HepG2 (cell line): ENCODE data around the gene TDRD10. TPM values are rescaled to one million over a fixed set of nuclear protein-coding genes. Genes with fewer than 3 reads are reported as not detected.
A peak's percentile ranks its signal among the peaks of the same experiment; 100 is the strongest.

Experiments
- DZIP1 ChIP-seq: sonication (generic); formaldehyde crosslinking; IDR thresholded peaks from 2 replicates; pipeline ENCODE4 v1.5.0; 2020; ENCODE audit warnings: mild to moderate bottlenecking, missing genetic modification reagents
- FOSL2 ChIP-seq: sonication (generic); formaldehyde crosslinking; IDR thresholded peaks from 2 replicates; pipeline ENCODE4 v1.4.0; 2020; ENCODE audit warnings: missing genetic modification reagents
- GPN1 ChIP-seq: sonication (generic); formaldehyde crosslinking; IDR thresholded peaks from 2 replicates; pipeline ENCODE4 v1.5.1; 2020; ENCODE audit warnings: missing genetic modification reagents, borderline replicate concordance
- HNF4G ChIP-seq, 2 experiments: sonication (generic) in 1 of 2; formaldehyde crosslinking in 1 of 2; IDR thresholded peaks; 2 replicates each; pipeline versions ENCODE4 v1.4.0 to v1.6.1; 2011 to 2020; ENCODE audit warnings: borderline replicate concordance in 2 of 2, low read depth in 2 of 2, mild to moderate bottlenecking in 2 of 2, low read length in 1 of 2, missing genetic modification reagents in 1 of 2, moderate library complexity in 1 of 2
- IRF2 ChIP-seq: IDR thresholded peaks from 2 replicates; pipeline ENCODE4 v1.6.1; 2018; ENCODE audit warnings: missing genetic modification reagents, missing compliant biosample characterization
- MTA3 ChIP-seq: sonication (generic); formaldehyde crosslinking; IDR thresholded peaks from 2 replicates; pipeline ENCODE4 v1.4.0; 2020; ENCODE audit warnings: missing genetic modification reagents
- MYC ChIP-seq: sonication (generic); formaldehyde crosslinking; IDR thresholded peaks from 2 replicates; pipeline ENCODE4 v1.9.0; 2021; ENCODE audit warnings: missing genetic modification reagents, borderline replicate concordance
- PPARG ChIP-seq: conservative IDR thresholded peaks from 2 replicates; pipeline ENCODE4 v1.6.1; 2016; ENCODE audit warnings: missing biosample characterization, missing genetic modification reagents
- PRDM4 ChIP-seq: sonication (generic); formaldehyde crosslinking; IDR thresholded peaks from 2 replicates; pipeline ENCODE4 v1.9.0; 2021; ENCODE audit warnings: missing genetic modification reagents, borderline replicate concordance
- SATB2 ChIP-seq: sonication (generic); formaldehyde crosslinking; IDR thresholded peaks from 2 replicates; pipeline ENCODE4 v1.5.0; 2020; ENCODE audit warnings: missing genetic modification reagents
- SNAPC5 ChIP-seq: sonication (generic); formaldehyde crosslinking; IDR thresholded peaks from 2 replicates; pipeline ENCODE4 v1.8.1; 2023; ENCODE audit warnings: mild to moderate bottlenecking, missing genetic modification reagents, borderline replicate concordance
- ZFP37 ChIP-seq: sonication (generic); formaldehyde crosslinking; IDR thresholded peaks from 2 replicates; pipeline ENCODE4 v1.4.0; 2020; ENCODE audit warnings: missing genetic modification reagents, borderline replicate concordance
- ZIK1 ChIP-seq: sonication (generic); formaldehyde crosslinking; IDR thresholded peaks from 2 replicates; pipeline ENCODE4 v1.5.0; 2020; ENCODE audit warnings: mild to moderate bottlenecking, low read depth, missing genetic modification reagents, borderline replicate concordance
- ZNF20 ChIP-seq: sonication (generic); formaldehyde crosslinking; IDR thresholded peaks from 2 replicates; pipeline ENCODE4 v1.4.0; 2020; ENCODE audit warnings: mild to moderate bottlenecking, moderate library complexity, missing genetic modification reagents
- ZNF230 ChIP-seq: sonication (generic); formaldehyde crosslinking; IDR thresholded peaks from 2 replicates; pipeline ENCODE4 v1.4.0; 2020; ENCODE audit warnings: mild to moderate bottlenecking, missing genetic modification reagents
- ZNF263 ChIP-seq: sonication (generic); formaldehyde crosslinking; IDR thresholded peaks from 2 replicates; pipeline ENCODE4 v1.4.0; 2020; ENCODE audit warnings: missing genetic modification reagents
- ZNF329 ChIP-seq: sonication (generic); formaldehyde crosslinking; IDR thresholded peaks from 2 replicates; pipeline ENCODE4 v1.9.0; 2021; ENCODE audit warnings: low read depth, mild to moderate bottlenecking, missing genetic modification reagents
- ZNF468 ChIP-seq: sonication (generic); formaldehyde crosslinking; IDR thresholded peaks from 2 replicates; pipeline ENCODE4 v1.8.0; 2022; ENCODE audit warnings: mild to moderate bottlenecking, moderate library complexity, missing genetic modification reagents
- ZNF660 ChIP-seq: sonication (generic); formaldehyde crosslinking; IDR thresholded peaks from 2 replicates; pipeline ENCODE4 v1.5.1; 2020; ENCODE audit warnings: mild to moderate bottlenecking, low read depth, missing genetic modification reagents, borderline replicate concordance
- polyA plus RNA-seq, 8 experiments: library from polyadenylated mRNA; depleted of rRNA in 3 of 8; stranded (reverse) in 7 of 8; unstranded in 1 of 8; fragments of >200 nt; fragmentation: Illumina TruSeq in 4 of 8; extraction: Trizol in 4 of 8; gene quantifications; 2 replicates each; pipeline versions ENCODE4 v1.2.1 to v1.2.3, GENCODE V29; 2011 to 2016; ENCODE audit warnings: low read depth in 4 of 8, missing spikeins in 1 of 8, mixed read lengths in 1 of 8; ENCODE audit not compliant: insufficient read depth in 1 of 8
- total RNA-seq, 5 experiments: library from RNA; depleted of rRNA; stranded (reverse); fragments of >200 nt; fragmentation: Illumina TruSeq; extraction: Trizol; gene quantifications; 2 replicates each; pipeline ENCODE4 v1.2.3, GENCODE V29; 2016; ENCODE audit warnings: low read depth in 1 of 5

Gene TDRD10
- total and polyA plus RNA-seq, 2 of the 13 experiments (the other 11 are each of a cell fraction or from before 2014, with no cell fraction given): not detected

GRCh38 chr1:154567386-154568156 lies 65.6 kb downstream of the TDRD10 start, which contains the start of gene CHRNB2 (continued):
- TF ChIP-seq ZNF660 (CRISPR knock-in tag) (no peak), ZNF468 (CRISPR knock-in tag) (peak; percentile 97), FOSL2 (CRISPR knock-in tag) (peak; percentile 58; the same call in 1 of the 2 replicates), ZNF20 (CRISPR knock-in tag) (peak; percentile 31; the same call in 1 of the 2 replicates), MYC (peak; percentile 76; the same call in 1 of the 2 replicates), ZIK1 (peak; percentile 91; the same call in 1 of the 2 replicates), ZNF329 (CRISPR knock-in tag) (peak; percentile 94), ZNF230 (CRISPR knock-in tag) (peak; percentile 78; the same call in 1 of the 2 replicates), HNF4G (IDR thresholded peaks at IDR 0.05; ENCODE audit: borderline replicate concordance, low read depth, low read length) (no peak), HNF4G (CRISPR knock-in tag; IDR thresholded peaks at IDR 0.05; ENCODE audit: borderline replicate concordance, low read depth) (0 out of 2 replicates have a peak, but pooled peaks have one; percentile 30), MTA3 (CRISPR knock-in tag) (no peak), ZNF263 (CRISPR knock-in tag) (peak; percentile 77), DZIP1 (CRISPR knock-in tag) (peak; percentile 89; the same call in 1 of the 2 replicates), IRF2 (CRISPR knock-in tag) (peak; percentile 87; the same call in 1 of the 2 replicates), PRDM4 (CRISPR knock-in tag) (peak; percentile 89), GPN1 (CRISPR knock-in tag) (0 out of 2 replicates have a peak, but pooled peaks have one; percentile 55), ZFP37 (CRISPR knock-in tag) (0 out of 2 replicates have a peak, but pooled peaks have one; percentile 72), SATB2 (CRISPR knock-in tag) (peak; percentile 92; the same call in 1 of the 2 replicates), SNAPC5 (CRISPR knock-in tag) (peak; percentile 95), PPARG (CRISPR knock-in tag) (peak; percentile 78)
